ENCODE data around the gene RPRD1B. TPM values are rescaled to one million over a fixed set of nuclear protein-coding genes. Genes with fewer than 3 reads are reported as not detected.
A peak's percentile ranks its signal among the peaks of the same experiment; 100 is the strongest.
"Not testable (repeated sequence)": the region's sequence is repeated elsewhere in the genome, so short reads cannot be mapped to it uniquely, and the experiment has no call there.

RPRD1B gene
- total RNA-seq, 1 donor from 2014 or later, result 24.1 TPM

- no peak for ATAC-seq
Observed at GRCh38 chr20:38075161-38075998, 41.8 kb downstream of the RPRD1B start.

- ATAC-seq, result no peak
Observed at GRCh38 chr20:38076548-38076947, 43.0 kb downstream of the RPRD1B start.

- ATAC-seq, result no peak
Observed at GRCh38 chr20:38078084-38078483, 44.5 kb downstream of the RPRD1B start.

GRCh38 chr20:38079353-38079752 is 45.8 kb downstream of the RPRD1B start:
- ATAC-seq, result no peak

- ATAC-seq, result no peak
Observed at GRCh38 chr20:38081575-38081974, 48.0 kb downstream of the RPRD1B start.

- ATAC-seq, result no peak
Observed at GRCh38 chr20:38082894-38083293, 49.3 kb downstream of the RPRD1B start.

GRCh38 chr20:38083338-38084048 is 49.9 kb downstream of the RPRD1B start:
- no peak for ATAC-seq

GRCh38 chr20:38084425-38084951 is 50.9 kb downstream of the RPRD1B start:
- ATAC-seq, result no peak

- ATAC-seq, result no peak
Observed at GRCh38 chr20:38085026-38085425, 51.5 kb downstream of the RPRD1B start.

- no peak for ATAC-seq
Observed at GRCh38 chr20:38089500-38089899, 56.0 kb downstream of the RPRD1B start.

- no peak for ATAC-seq
Observed at GRCh38 chr20:38090061-38090460, 56.5 kb downstream of the RPRD1B start.

- ATAC-seq, result no peak
Observed at GRCh38 chr20:38091441-38092216, 58.1 kb downstream of the RPRD1B start.

GRCh38 chr20:38092260-38092857 is 58.8 kb downstream of the RPRD1B start:
- no peak for ATAC-seq

- no peak for ATAC-seq
Observed at GRCh38 chr20:38092915-38093314, 59.4 kb downstream of the RPRD1B start.

- no peak for ATAC-seq
Observed at GRCh38 chr20:38093641-38094077, 60.1 kb downstream of the RPRD1B start.

GRCh38 chr20:38094373-38094891 is 60.9 kb downstream of the RPRD1B start:
- peak; percentile 64 for ATAC-seq

GRCh38 chr20:38095017-38095686 is 61.6 kb downstream of the RPRD1B start:
- no peak for ATAC-seq

- ATAC-seq, result no peak
Observed at GRCh38 chr20:38098952-38099351, 65.4 kb downstream of the RPRD1B start.

- not testable (repeated sequence) for ATAC-seq
Observed at GRCh38 chr20:38102206-38102605, 68.7 kb downstream of the RPRD1B start.

GRCh38 chr20:38104285-38104684 is 70.7 kb downstream of the RPRD1B start:
- no peak for ATAC-seq

GRCh38 chr20:38106461-38106860 is 72.9 kb downstream of the RPRD1B start:
- no peak for ATAC-seq

- ATAC-seq, result not testable (repeated sequence)
Observed at GRCh38 chr20:38107386-38107785, 73.8 kb downstream of the RPRD1B start.
